SU-DHL-6 (cell line): ENCODE measurements around the gene SKP2.

Experiments
- H2AFZ ChIP-seq: fragments of 200-600 bp; sonication (generic); 2 replicates; pipeline ENCODE4 v1.6.1; 2014; ENCODE audit warnings: low read depth, mild to moderate bottlenecking, moderate library complexity, mixed read lengths, antibody characterized with exemption, low read length; ENCODE audit not compliant: severe bottlenecking
- H3F3A ChIP-seq: fragments of 200-600 bp; shearing (Covaris generic); 2 replicates; pipeline ENCODE4 v1.6.0; 2016; ENCODE audit warnings: antibody characterized with exemption, mild to moderate bottlenecking; ENCODE audit not compliant: insufficient read depth
- H3K27ac ChIP-seq: fragments of 200-600 bp; sonication (generic); 2 replicates; pipeline ENCODE4 v1.5.1; 2016; ENCODE audit warnings: low read depth, mild to moderate bottlenecking, low read length, moderate library complexity, mixed read lengths
- H3K27me3 ChIP-seq: fragments of 200-600 bp; sonication (generic), shearing (Covaris generic); 2 replicates; pipeline ENCODE4 v1.6.0; 2014; ENCODE audit warnings: mild to moderate bottlenecking, low read length
- H3K36me3 ChIP-seq: fragments of 200-600 bp; sonication (generic); 2 replicates; pipeline ENCODE4 v1.6.1; 2014; ENCODE audit warnings: mild to moderate bottlenecking, low read length, mixed read lengths
- H3K4me2 ChIP-seq: fragments of 300-600, 200-600 bp; shearing (Covaris generic), sonication (generic); 2 replicates; pipeline ENCODE4 v1.6.0; 2014; ENCODE audit warnings: low read length, low read depth, mild to moderate bottlenecking; ENCODE audit not compliant: poor library complexity, severe bottlenecking
- H3K4me3 ChIP-seq: fragments of 200-600 bp; sonication (generic); 2 replicates; pipeline ENCODE4 v1.5.1; 2014; ENCODE audit warnings: antibody characterized with exemption, low read length, mild to moderate bottlenecking, mixed read lengths; ENCODE audit not compliant: insufficient read depth, poor library complexity, severe bottlenecking
- H3K79me2 ChIP-seq: fragments of 200-600 bp; sonication (generic); 2 replicates; pipeline ENCODE4 v1.6.1; 2014; ENCODE audit warnings: mild to moderate bottlenecking, low read length, moderate library complexity; ENCODE audit not compliant: insufficient read depth
- H3K9ac ChIP-seq: fragments of 200-600 bp; sonication (generic); 2 replicates; pipeline ENCODE4 v1.7.0; 2014; ENCODE audit warnings: mild to moderate bottlenecking, low read length
- H3K9me2 ChIP-seq: fragments of 200-600 bp; sonication (generic); replicated peaks from 2 replicates; pipeline ENCODE4 v1.6.1; 2014; ENCODE audit warnings: low read length; ENCODE audit not compliant: insufficient read depth
- H3K9me3 ChIP-seq: fragments of 200-600 bp; sonication (generic); 2 replicates; pipeline ENCODE4 v1.6.1; 2014; ENCODE audit warnings: low read length, mixed read lengths; ENCODE audit not compliant: insufficient read depth
- H4K20me1 ChIP-seq: fragments of 200-600 bp; sonication (generic); 2 replicates; pipeline ENCODE4 v1.6.1; 2014; ENCODE audit warnings: low read depth, mild to moderate bottlenecking, antibody characterized with exemption, low read length, moderate library complexity, mixed read lengths
- EZH2phosphoT487 ChIP-seq: fragments of 200-600 bp; sonication (generic), shearing (Covaris generic); conservative IDR thresholded peaks from 2 replicates; pipeline ENCODE4 v1.6.1; 2018; ENCODE audit warnings: mild to moderate bottlenecking, antibody characterized with exemption, low read length, moderate library complexity, mixed read lengths
- TF ChIP-seq, protein P1 (sequence below): fragments of 200-600 bp; sonication (generic); IDR thresholded peaks from one replicate; pipeline ENCODE4 v1.5.1; 2017; ENCODE audit warnings: antibody characterized with exemption, mild to moderate bottlenecking, low read length, moderate library complexity; ENCODE audit not compliant: insufficient read depth, poor library complexity, severe bottlenecking

Gene SKP2

DNA sequence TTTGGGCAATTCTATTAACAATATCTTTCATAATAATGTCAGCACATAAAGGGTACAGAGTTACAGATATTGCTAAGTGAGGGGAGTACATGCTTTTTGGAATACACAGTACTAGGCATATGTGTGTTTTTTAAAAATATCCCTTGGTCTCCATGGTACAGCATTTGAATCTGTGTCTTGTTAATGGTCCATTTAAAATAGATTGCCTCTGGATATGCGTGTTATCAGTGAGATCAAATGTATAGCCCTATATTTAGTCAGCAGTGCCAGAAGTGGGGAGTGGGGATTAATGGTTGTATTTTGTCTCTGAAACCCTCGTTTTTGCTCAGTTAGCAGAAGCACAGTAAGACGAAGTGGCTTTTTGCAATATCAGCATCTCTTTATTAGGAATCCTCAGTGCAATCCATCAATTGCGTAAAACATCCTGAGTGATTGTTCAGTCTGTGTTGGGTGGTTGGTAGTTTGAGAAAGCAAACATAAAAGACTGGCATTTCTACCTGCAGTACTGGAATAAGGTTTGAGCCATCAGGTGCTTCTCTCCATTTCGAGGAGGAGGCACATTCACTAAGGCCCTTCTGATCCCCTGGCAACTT is 19.0 kb downstream of the SKP2 start:
- Histone ChIP-seq H3K79me2 (0 out of 2 replicates have a peak, but pooled peaks cover 4% of the 10 kb centered on the region), H3K27ac (no peak overlapping the region), H3F3A (0 out of 2 replicates have a peak, but pooled peaks cover 6% of the 10 kb centered on the region), H4K20me1 (no peaks in the 10 kb centered on the region), H3K27me3 (no peaks in the 10 kb centered on the region), H3K4me2 (no peak overlapping the region), H3K36me3 (peaks cover 52% of the 10 kb centered on the region), H3K9me2 (no peaks in the 10 kb centered on the region), H2AFZ (no peak overlapping the region), H3K9me3 (no peaks in the 10 kb centered on the region), H3K9ac (no peak overlapping the region), H3K4me3 (no peak overlapping the region)
- TF ChIP-seq EZH2phosphoT487, result no peak
- TF ChIP-seq, protein P1, sequence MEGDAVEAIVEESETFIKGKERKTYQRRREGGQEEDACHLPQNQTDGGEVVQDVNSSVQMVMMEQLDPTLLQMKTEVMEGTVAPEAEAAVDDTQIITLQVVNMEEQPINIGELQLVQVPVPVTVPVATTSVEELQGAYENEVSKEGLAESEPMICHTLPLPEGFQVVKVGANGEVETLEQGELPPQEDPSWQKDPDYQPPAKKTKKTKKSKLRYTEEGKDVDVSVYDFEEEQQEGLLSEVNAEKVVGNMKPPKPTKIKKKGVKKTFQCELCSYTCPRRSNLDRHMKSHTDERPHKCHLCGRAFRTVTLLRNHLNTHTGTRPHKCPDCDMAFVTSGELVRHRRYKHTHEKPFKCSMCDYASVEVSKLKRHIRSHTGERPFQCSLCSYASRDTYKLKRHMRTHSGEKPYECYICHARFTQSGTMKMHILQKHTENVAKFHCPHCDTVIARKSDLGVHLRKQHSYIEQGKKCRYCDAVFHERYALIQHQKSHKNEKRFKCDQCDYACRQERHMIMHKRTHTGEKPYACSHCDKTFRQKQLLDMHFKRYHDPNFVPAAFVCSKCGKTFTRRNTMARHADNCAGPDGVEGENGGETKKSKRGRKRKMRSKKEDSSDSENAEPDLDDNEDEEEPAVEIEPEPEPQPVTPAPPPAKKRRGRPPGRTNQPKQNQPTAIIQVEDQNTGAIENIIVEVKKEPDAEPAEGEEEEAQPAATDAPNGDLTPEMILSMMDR, result no peak

DNA sequence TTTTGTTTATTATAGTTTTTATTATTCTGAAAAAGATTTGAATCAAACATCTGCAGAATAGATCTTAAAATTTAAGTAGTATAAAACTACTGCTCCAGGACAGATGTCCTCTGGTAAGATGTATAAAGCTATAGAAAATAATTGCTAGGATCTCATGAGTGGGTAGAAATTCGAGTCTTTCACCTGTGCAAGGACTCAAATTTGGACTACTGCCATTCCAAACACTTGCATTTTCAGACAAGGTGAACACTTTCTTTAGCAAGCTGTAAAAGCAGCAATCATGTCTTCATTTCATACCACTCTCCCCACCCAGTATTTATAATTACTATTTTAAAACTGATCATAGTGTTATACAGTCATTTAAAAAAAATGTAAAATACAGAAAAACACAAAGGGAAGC is 20.7 kb downstream of the SKP2 start:
- H3K9ac ChIP-seq, result no peak overlapping the region
- H2AFZ ChIP-seq, result no peak overlapping the region
- no peak for TF ChIP-seq EZH2phosphoT487
- TF ChIP-seq, protein P1, result no peak
- no peak overlapping the region for H3K27ac ChIP-seq
- no peaks in the 10 kb centered on the region for H3K79me2 ChIP-seq
- H3K9me3 ChIP-seq, result no peaks in the 10 kb centered on the region
- no peaks in the 10 kb centered on the region for H4K20me1 ChIP-seq
- H3K4me2 ChIP-seq, result no peak overlapping the region
- no peak overlapping the region for H3K4me3 ChIP-seq
- peaks cover 52% of the 10 kb centered on the region for H3K36me3 ChIP-seq
- H3K9me2 ChIP-seq, result no peaks in the 10 kb centered on the region
- H3K27me3 ChIP-seq, result no peaks in the 10 kb centered on the region
- H3F3A ChIP-seq, result 0 out of 2 replicates have a peak, but pooled peaks cover 7% of the 10 kb centered on the region

DNA sequence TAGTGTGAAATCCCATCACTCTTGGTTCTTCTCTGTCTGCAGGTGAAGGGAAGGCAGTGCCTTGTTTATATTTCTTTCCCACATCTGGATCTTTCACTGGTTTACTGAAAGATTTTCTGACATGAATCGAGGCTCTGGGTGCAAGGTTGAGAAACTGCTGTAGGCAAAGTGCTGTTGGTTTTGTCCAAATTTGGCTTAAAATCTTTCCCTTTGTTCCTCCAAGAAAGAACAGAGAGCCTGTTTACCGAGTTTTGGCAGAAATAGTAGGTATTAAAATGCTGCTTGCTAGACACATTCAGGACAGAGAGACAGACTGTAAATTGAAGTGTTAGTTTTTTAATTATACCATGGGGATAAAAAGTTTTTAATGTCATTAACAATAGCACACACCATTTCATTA is 21.5 kb downstream of the SKP2 start:
- H3K4me3 ChIP-seq, result no peak overlapping the region
- H4K20me1 ChIP-seq, result no peaks in the 10 kb centered on the region
- H3K79me2 ChIP-seq, result no peaks in the 10 kb centered on the region
- 0 out of 2 replicates have a peak, but pooled peaks cover 7% of the 10 kb centered on the region for H3F3A ChIP-seq
- H3K9me2 ChIP-seq, result no peaks in the 10 kb centered on the region
- H3K27me3 ChIP-seq, result no peaks in the 10 kb centered on the region
- no peaks in the 10 kb centered on the region for H3K9me3 ChIP-seq
- H3K4me2 ChIP-seq, result no peak overlapping the region
- H3K9ac ChIP-seq, result no peak overlapping the region
- H2AFZ ChIP-seq, result no peak overlapping the region
- no peak overlapping the region for H3K27ac ChIP-seq
- peaks cover 60% of the 10 kb centered on the region for H3K36me3 ChIP-seq
- no peak for TF ChIP-seq EZH2phosphoT487
- TF ChIP-seq, protein P1, result no peak
